ENCODE results near the gene LAT.

Gene LAT

GRCh38 chr16:28982949-28983348 lies 1.9 kb upstream of the LAT start:
- Mint-ChIP-seq H3K9me3 (peaks cover 6 to 10% of the 10 kb centered on the region in 2 donors), H3K36me3 (ENCODE audit: insufficient read depth) (peaks cover 42% of the 10 kb centered on the region), H3K4me3 (peak overlapping the region in 1 of 2 donors; percentile 99), H3K27me3 (no peaks in the 10 kb centered on the region), H3K4me1 (ENCODE audit: low read depth in 2 of 2) (peaks cover 46% of the 10 kb centered on the region in 2 donors), H3K27ac (peak overlapping the region; percentile 92 to 97)
- DNase-seq (no peak), ATAC-seq (replicated peaks) (no peak)

- Mint-ChIP-seq H3K36me3 (ENCODE audit: insufficient read depth) (peaks cover 49% of the 10 kb centered on the region), H3K4me3 (peak overlapping the region; percentile 98 to 99)
Observed at GRCh38 chr16:28983644-28984043, 1.2 kb upstream of the LAT start.

DNA sequence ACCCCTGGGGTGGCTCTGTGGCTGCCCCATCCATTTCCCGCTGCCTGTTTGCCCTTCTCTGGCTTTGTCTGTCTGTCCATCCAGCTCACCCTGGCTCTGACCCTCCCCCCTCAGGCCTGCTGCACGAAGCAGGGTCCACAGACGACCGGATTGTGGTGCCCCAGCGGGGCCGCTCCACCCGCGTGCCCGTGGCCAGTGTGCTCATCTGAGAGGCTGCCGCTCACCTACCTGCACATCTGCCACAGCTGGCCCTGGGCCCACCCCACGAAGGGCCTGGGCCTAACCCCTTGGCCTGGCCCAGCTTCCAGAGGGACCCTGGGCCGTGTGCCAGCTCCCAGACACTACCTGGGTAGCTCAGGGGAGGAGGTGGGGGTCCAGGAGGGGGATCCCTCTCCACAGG lies 761 bp upstream of the LAT start:
- Mint-ChIP-seq H3K4me1 (ENCODE audit: low read depth in 2 of 2) (peaks cover 45 to 47% of the 10 kb centered on the region in 2 donors), H3K27me3 (no peaks in the 10 kb centered on the region), H3K36me3 (ENCODE audit: insufficient read depth) (peaks cover 52% of the 10 kb centered on the region), H3K9me3 (peaks cover 6 to 10% of the 10 kb centered on the region in 2 donors), H3K27ac (peak overlapping the region; percentile 92 to 97), H3K4me3 (peak overlapping the region; percentile 98 to 99)
- DNase-seq (no peak), ATAC-seq (replicated peaks) (no peak)

More at GRCh38 chr16:28983644-28984043, 1.2 kb upstream of the LAT start:
- no peaks in the 10 kb centered on the region for H3K27me3 Mint-ChIP-seq
- H3K9me3 Mint-ChIP-seq = peaks cover 6 to 10% of the 10 kb centered on the region in 2 donors
- peak overlapping the region; percentile 92 to 97 for H3K27ac Mint-ChIP-seq
- ATAC-seq (replicated peaks) = no peak
- H3K4me1 Mint-ChIP-seq (ENCODE audit: low read depth in 2 of 2) = peaks cover 42 to 43% of the 10 kb centered on the region in 2 donors
- DNase-seq = no peak

GRCh38 chr16:28985211-28986041 lies 574 bp downstream of the LAT start:
- DNase-seq (no peak), ATAC-seq (replicated peaks) (peak; percentile 27)
- Mint-ChIP-seq H3K9me3 (peaks cover 6 to 10% of the 10 kb centered on the region in 2 donors), H3K4me1 (ENCODE audit: low read depth in 2 of 2) (peaks cover 58 to 61% of the 10 kb centered on the region in 2 donors), H3K27me3 (no peaks in the 10 kb centered on the region), H3K36me3 (ENCODE audit: insufficient read depth) (peaks cover 62% of the 10 kb centered on the region), H3K27ac (peak overlapping the region; percentile 97), H3K4me3 (peak overlapping the region; percentile 98 to 99)

DNA sequence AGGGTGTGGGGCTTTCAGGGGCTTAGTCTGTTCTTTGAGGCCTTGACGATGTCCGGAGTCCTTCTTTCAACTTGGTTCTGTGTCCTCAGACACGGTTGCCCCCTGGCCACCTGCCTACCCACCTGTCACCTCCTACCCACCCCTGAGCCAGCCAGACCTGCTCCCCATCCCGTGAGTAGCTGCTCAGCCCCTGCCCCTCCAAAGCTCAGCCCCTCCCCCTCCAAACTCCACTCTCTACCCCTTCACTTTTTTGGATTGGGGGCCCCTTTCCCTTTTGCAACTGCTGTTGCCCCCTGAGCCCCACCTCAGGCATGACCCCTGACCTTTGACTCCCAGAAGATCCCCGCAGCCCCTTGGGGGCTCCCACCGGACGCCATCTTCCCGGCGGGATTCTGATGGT lies 1.2 kb downstream of the LAT start:
- Mint-ChIP-seq H3K4me3 (peak overlapping the region; percentile 98 to 99), H3K27ac (peak overlapping the region; percentile 97), H3K27me3 (no peaks in the 10 kb centered on the region), H3K36me3 (ENCODE audit: insufficient read depth) (peaks cover 62% of the 10 kb centered on the region), H3K4me1 (ENCODE audit: low read depth in 2 of 2) (peaks cover 61 to 62% of the 10 kb centered on the region in 2 donors), H3K9me3 (peaks cover 6 to 10% of the 10 kb centered on the region in 2 donors)
- DNase-seq (no peak), ATAC-seq (replicated peaks) (no peak)

DNA sequence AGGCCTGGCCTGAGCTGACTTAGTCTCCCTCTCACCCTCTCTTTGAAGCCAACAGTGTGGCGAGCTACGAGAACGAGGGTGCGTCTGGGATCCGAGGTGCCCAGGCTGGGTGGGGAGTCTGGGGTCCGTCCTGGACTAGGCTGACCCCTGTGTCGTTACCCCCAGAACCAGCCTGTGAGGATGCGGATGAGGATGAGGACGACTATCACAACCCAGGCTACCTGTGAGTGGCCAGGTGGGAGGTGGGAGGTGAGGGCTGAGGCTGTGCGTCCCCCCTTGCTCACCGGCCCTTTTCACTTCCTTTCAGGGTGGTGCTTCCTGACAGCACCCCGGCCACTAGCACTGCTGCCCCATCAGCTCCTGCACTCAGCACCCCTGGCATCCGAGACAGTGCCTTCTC lies 1.6 kb downstream of the LAT start:
- H3K36me3 Mint-ChIP-seq (ENCODE audit: insufficient read depth) = peaks cover 61% of the 10 kb centered on the region
- ATAC-seq (replicated peaks) (no peak), DNase-seq (no peak)
- no peaks in the 10 kb centered on the region for H3K27me3 Mint-ChIP-seq
- peaks cover 62% of the 10 kb centered on the region in 2 donors for H3K4me1 Mint-ChIP-seq (ENCODE audit: low read depth in 2 of 2)
- H3K9me3 Mint-ChIP-seq = peaks cover 6 to 10% of the 10 kb centered on the region in 2 donors
- H3K27ac Mint-ChIP-seq = peak overlapping the region; percentile 97
- peak overlapping the region; percentile 98 to 99 for H3K4me3 Mint-ChIP-seq

DNA sequence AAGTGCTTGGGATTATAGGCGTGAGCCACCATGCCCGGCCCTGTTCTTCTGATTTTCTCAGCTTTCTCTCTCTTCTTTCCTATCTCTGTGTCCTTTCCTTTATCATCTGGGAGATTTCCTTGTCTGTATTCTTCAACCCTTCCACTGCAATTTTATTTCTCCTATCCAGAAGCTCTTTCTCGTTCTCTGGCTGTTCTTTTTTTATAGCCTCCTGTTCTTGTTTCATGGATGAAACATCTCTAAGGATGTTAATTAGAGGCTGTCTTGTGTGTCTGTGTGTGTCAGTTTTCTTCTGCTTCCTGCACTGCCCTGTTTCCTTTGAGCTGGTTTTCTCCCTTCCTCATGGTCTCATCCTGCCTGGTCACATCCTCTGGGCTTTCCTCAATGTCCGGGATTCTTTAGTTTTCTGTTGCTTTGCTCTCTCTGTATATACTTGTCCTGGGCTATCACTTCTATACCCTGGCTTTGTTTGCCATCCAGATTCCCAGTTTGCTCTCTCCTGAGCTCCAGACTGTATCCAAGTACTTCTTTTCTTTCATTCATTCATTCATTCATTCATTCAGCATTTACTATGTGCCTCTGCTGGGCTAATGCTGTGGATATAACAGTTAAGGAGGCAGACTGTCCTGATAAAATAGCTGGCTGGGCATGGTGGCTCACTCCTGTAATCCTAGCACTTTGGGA lies 2.5 kb downstream of the LAT start:
- H3K4me3 Mint-ChIP-seq = peak overlapping the region; percentile 98 to 99
- H3K36me3 Mint-ChIP-seq (ENCODE audit: insufficient read depth) = peaks cover 57% of the 10 kb centered on the region
- peaks cover 6 to 10% of the 10 kb centered on the region in 2 donors for H3K9me3 Mint-ChIP-seq
- DNase-seq (no peak), ATAC-seq (replicated peaks) (no peak)
- H3K27me3 Mint-ChIP-seq = no peaks in the 10 kb centered on the region
- H3K4me1 Mint-ChIP-seq (ENCODE audit: low read depth in 2 of 2) = peaks cover 60 to 62% of the 10 kb centered on the region in 2 donors
- H3K27ac Mint-ChIP-seq = peak overlapping the region; percentile 97

DNA sequence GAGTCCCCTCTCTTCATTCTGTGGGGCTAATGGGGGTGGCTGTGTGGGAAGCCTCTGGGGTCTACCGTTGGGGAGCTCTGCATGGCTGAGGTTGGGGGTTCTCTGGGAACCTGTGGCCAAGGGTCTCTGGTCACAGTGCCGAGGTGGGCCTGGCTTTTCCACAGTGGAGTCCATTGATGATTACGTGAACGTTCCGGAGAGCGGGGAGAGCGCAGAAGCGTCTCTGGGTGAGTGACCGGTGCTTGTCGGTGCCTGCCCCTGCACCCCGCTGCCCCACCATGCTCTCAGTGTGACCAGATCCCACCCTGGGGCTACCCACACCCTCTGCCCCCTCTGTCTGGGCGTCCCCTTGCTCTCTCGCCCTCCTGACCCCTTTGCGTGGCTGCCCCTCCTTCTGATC lies 4.5 kb downstream of the LAT start:
- Mint-ChIP-seq H3K36me3 (ENCODE audit: insufficient read depth) (peaks cover 54% of the 10 kb centered on the region), H3K4me3 (peak overlapping the region; percentile 68 to 99), H3K27ac (peak overlapping the region; percentile 97), H3K9me3 (peaks cover 6 to 10% of the 10 kb centered on the region in 2 donors), H3K4me1 (ENCODE audit: low read depth in 2 of 2) (peaks cover 47 to 51% of the 10 kb centered on the region in 2 donors), H3K27me3 (no peaks in the 10 kb centered on the region)
- no peak for ATAC-seq (replicated peaks)
- DNase-seq = no peak

GRCh38 chr16:28990375-28991040 lies 5.7 kb downstream of the LAT start:
- H3K27ac Mint-ChIP-seq = peak overlapping the region; percentile 97
- H3K36me3 Mint-ChIP-seq (ENCODE audit: insufficient read depth) = peaks cover 53% of the 10 kb centered on the region
- H3K9me3 Mint-ChIP-seq = peaks cover 6 to 10% of the 10 kb centered on the region in 2 donors
- H3K4me3 Mint-ChIP-seq = peak overlapping the region; percentile 68 to 99
- DNase-seq (no peak), ATAC-seq (replicated peaks) (no peak)
- H3K4me1 Mint-ChIP-seq (ENCODE audit: low read depth in 2 of 2) = peaks cover 44 to 45% of the 10 kb centered on the region in 2 donors
- H3K27me3 Mint-ChIP-seq = no peaks in the 10 kb centered on the region

DNA sequence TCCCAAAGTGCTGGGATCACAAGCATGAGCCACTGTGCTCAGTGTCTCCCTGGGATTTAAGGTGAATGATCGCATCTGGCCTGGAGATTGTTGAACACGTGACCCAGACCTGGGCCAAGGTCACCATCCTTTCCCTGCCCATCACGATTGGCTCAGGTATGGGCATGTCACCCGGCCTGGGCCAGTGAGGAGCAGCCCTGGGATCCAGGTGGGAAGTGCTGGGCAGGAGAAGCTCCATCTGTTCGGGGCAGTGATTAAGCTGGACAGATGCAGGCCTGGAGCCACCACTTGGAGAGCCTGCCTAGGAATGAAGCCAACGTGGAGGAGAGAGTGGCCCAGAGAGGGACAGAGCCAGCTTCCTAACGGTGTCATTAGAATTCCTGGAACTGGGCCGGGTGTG lies 6.8 kb downstream of the LAT start:
- peaks cover 44% of the 10 kb centered on the region for H3K36me3 Mint-ChIP-seq (ENCODE audit: insufficient read depth)

GRCh38 chr16:28992496-28992895 lies 7.6 kb downstream of the LAT start:
- Mint-ChIP-seq H3K9me3 (peaks cover 1 to 2% of the 10 kb centered on the region in 2 donors), H3K4me3 (no peak overlapping the region), H3K4me1 (ENCODE audit: low read depth in 2 of 2) (peaks cover 31% of the 10 kb centered on the region in 2 donors), H3K36me3 (ENCODE audit: insufficient read depth) (peaks cover 36% of the 10 kb centered on the region), H3K27ac (no peak overlapping the region), H3K27me3 (no peaks in the 10 kb centered on the region)
- ATAC-seq (replicated peaks) (no peak), DNase-seq (no peak)

More for the DNA sequence above, 6.8 kb downstream of the LAT start:
- no peaks in the 10 kb centered on the region for H3K27me3 Mint-ChIP-seq
- peak overlapping the region in 1 of 2 donors; percentile 97 for H3K27ac Mint-ChIP-seq
- no peak overlapping the region for H3K4me3 Mint-ChIP-seq
- DNase-seq (no peak), ATAC-seq (replicated peaks) (no peak)
- H3K9me3 Mint-ChIP-seq = peaks cover 6 to 10% of the 10 kb centered on the region in 2 donors
- H3K4me1 Mint-ChIP-seq (ENCODE audit: low read depth in 2 of 2) = peaks cover 37% of the 10 kb centered on the region in 2 donors

DNA sequence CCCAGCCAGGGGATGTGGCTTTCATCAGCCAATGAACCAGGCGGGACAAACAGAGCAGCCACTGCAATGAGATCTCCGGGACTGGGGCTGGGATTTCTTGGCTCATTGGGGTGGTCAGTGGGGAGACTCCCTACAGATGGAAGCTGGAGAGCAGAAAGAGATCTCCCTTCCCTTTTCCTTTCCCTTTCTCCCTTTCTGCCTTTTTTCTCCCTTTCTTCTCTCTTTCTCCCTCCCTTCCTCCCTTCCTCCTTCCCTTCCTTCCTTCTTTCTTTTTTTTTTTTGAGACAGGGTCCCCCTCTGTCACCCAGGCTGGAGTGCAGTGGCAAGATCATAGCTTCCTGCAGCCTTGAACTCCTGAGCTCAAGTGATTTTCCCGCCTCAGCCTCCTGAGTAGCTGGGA lies 14.0 kb downstream of the LAT start:
- Mint-ChIP-seq H3K36me3 (ENCODE audit: insufficient read depth) (no peaks in the 10 kb centered on the region), H3K4me3 (no peak overlapping the region), H3K27ac (peak overlapping the region in 1 of 2 donors; percentile 23), H3K4me1 (ENCODE audit: low read depth in 2 of 2) (no peaks in the 10 kb centered on the region), H3K9me3 (no peaks in the 10 kb centered on the region), H3K27me3 (no peaks in the 10 kb centered on the region)
- DNase-seq (no peak), ATAC-seq (replicated peaks) (no peak)

DNA sequence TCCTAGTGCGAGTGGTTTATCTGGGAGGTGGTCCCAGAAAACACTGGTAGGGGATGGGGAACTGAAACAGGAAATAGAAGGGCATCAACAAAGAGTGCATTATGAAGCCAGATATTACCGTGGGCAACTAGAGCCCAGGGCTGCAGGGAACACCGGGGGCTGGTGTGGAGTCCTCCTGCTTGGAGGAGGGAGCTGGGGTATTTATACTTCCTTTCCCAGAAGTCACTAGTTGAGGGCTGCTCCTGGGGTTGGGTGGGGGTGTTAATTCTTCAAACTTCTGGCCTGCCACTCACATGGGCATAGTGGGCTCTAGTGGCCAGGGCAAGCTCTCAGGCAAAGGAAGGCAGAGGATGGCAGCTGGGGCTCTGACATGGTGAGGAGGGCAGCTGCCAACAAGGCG lies 14.7 kb downstream of the LAT start:
- Mint-ChIP-seq H3K36me3 (ENCODE audit: insufficient read depth) (no peaks in the 10 kb centered on the region), H3K4me1 (ENCODE audit: low read depth in 2 of 2) (no peaks in the 10 kb centered on the region), H3K4me3 (no peak overlapping the region), H3K9me3 (no peaks in the 10 kb centered on the region), H3K27me3 (no peaks in the 10 kb centered on the region), H3K27ac (peak overlapping the region; percentile 23 to 35)
- DNase-seq (no peak), ATAC-seq (replicated peaks) (no peak)
